Measurements from ENCODE around the gene HPS6. TPM values are rescaled to one million over a fixed set of nuclear protein-coding genes. Genes with fewer than 3 reads are reported as not detected.
A peak's percentile ranks its signal among the peaks of the same experiment; 100 is the strongest.
"Not testable (repeated sequence)": the region's sequence is repeated elsewhere in the genome, so short reads cannot be mapped to it uniquely, and the experiment has no call there.

The HPS6 gene
- total and polyA plus RNA-seq, 2 experiments from 2014 or later = 10.9 to 46.9 TPM

- Histone ChIP-seq H3K79me2 (ENCODE audit: insufficient read depth) (peaks cover 62% of the 10 kb centered on the region), H4K20me1 (ENCODE audit: insufficient read depth) (peaks cover 9% of the 10 kb centered on the region)
These were observed 24.7 kb upstream of the HPS6 start for GRCh38 chr10:102040305-102041050.

GRCh38 chr10:102045292-102045691, 19.9 kb upstream of the HPS6 start:
- no peak for TF ChIP-seq EZH2 (IDR thresholded peaks at IDR 0.05; ENCODE audit: insufficient read depth, poor library complexity, severe bottlenecking)
- no peak for TF ChIP-seq EZH2phosphoT487 (IDR thresholded peaks at IDR 0.05; ENCODE audit: insufficient read depth, low read depth)
- Histone ChIP-seq H3K4me1 (ENCODE audit: insufficient read depth) (peaks cover 9% of the 10 kb centered on the region; the same call in 1 of the 2 replicates), H3K4me3 (no peak overlapping the region), H3K27me3 (replicated peaks; ENCODE audit: insufficient read depth) (no peaks in the 10 kb centered on the region), H2AFZ (no peak overlapping the region), H3K27ac (no peak overlapping the region), H3K9ac (no peak overlapping the region), H3K9me3 (ENCODE audit: low read depth) (no peaks in the 10 kb centered on the region), H4K20me1 (ENCODE audit: insufficient read depth) (peaks cover 12% of the 10 kb centered on the region), H3K36me3 (ENCODE audit: low read depth) (no peaks in the 10 kb centered on the region), H3K79me2 (ENCODE audit: insufficient read depth) (peaks cover 97% of the 10 kb centered on the region), H3K9me2 (ENCODE audit: insufficient read depth) (no peaks in the 10 kb centered on the region), H3F3A (ENCODE audit: insufficient read depth) (no peaks in the 10 kb centered on the region), H3K4me2 (ENCODE audit: unreplicated experiment) (no peak overlapping the region)
- in situ Hi-C loops (cut with MboI) = no loop called here
- WGBS, 2 experiments (ENCODE audit: low coverage in 1 of 2, low lambda C conversion rate in 2 of 2, missing lambda C conversion rate in 2 of 2) = 83 to 85% methylated on average over 3 of the region's 3 CpGs
- no peak for DNase-seq

More at GRCh38 chr10:102040305-102041050, 24.7 kb upstream of the HPS6 start:
- DNase-seq = peak; percentile 20
- Histone ChIP-seq H3K4me1 (ENCODE audit: insufficient read depth) (peaks cover 9% of the 10 kb centered on the region; the same call in 1 of the 2 replicates), H3K27ac (no peak overlapping the region), H3K27me3 (replicated peaks; ENCODE audit: insufficient read depth) (no peaks in the 10 kb centered on the region), H3K9ac (no peak overlapping the region), H3K9me2 (ENCODE audit: insufficient read depth) (no peaks in the 10 kb centered on the region), H3K4me2 (ENCODE audit: unreplicated experiment) (no peak overlapping the region), H3K4me3 (no peak overlapping the region), H3K9me3 (ENCODE audit: low read depth) (no peaks in the 10 kb centered on the region), H3F3A (ENCODE audit: insufficient read depth) (no peaks in the 10 kb centered on the region), H2AFZ (no peak overlapping the region), H3K36me3 (ENCODE audit: low read depth) (no peaks in the 10 kb centered on the region; the same call in 1 of the 2 replicates)
- WGBS, 2 experiments (ENCODE audit: low coverage in 1 of 2, low lambda C conversion rate in 2 of 2, missing lambda C conversion rate in 2 of 2) = 67 to 68% methylated on average over 7 of the region's 7 CpGs
- in situ Hi-C loops (cut with MboI) = no loop called here
- TF ChIP-seq EZH2phosphoT487 (IDR thresholded peaks at IDR 0.05; ENCODE audit: insufficient read depth, low read depth) = no peak
- TF ChIP-seq EZH2 (IDR thresholded peaks at IDR 0.05; ENCODE audit: insufficient read depth, poor library complexity, severe bottlenecking) = no peak

GRCh38 chr10:102046095-102046494, 19.1 kb upstream of the HPS6 start:
- Histone ChIP-seq H3K4me3 (no peak overlapping the region), H3F3A (ENCODE audit: insufficient read depth) (no peaks in the 10 kb centered on the region), H3K27ac (no peak overlapping the region), H3K4me1 (ENCODE audit: insufficient read depth) (peaks cover 9% of the 10 kb centered on the region; the same call in 1 of the 2 replicates), H3K79me2 (ENCODE audit: insufficient read depth) (peaks cover 99% of the 10 kb centered on the region), H2AFZ (no peak overlapping the region), H3K27me3 (replicated peaks; ENCODE audit: insufficient read depth) (no peaks in the 10 kb centered on the region), H3K9me3 (ENCODE audit: low read depth) (no peaks in the 10 kb centered on the region), H3K9ac (no peak overlapping the region), H4K20me1 (ENCODE audit: insufficient read depth) (peaks cover 9% of the 10 kb centered on the region), H3K4me2 (ENCODE audit: unreplicated experiment) (no peak overlapping the region), H3K36me3 (ENCODE audit: low read depth) (no peaks in the 10 kb centered on the region), H3K9me2 (ENCODE audit: insufficient read depth) (no peaks in the 10 kb centered on the region)
- in situ Hi-C loops (cut with MboI) = no loop called here
- WGBS, 2 experiments (ENCODE audit: low coverage in 1 of 2, low lambda C conversion rate in 2 of 2, missing lambda C conversion rate in 2 of 2) = 92 to 94% methylated on average over 2 of the region's 2 CpGs
- TF ChIP-seq EZH2 (IDR thresholded peaks at IDR 0.05; ENCODE audit: insufficient read depth, poor library complexity, severe bottlenecking) = no peak
- no peak for TF ChIP-seq EZH2phosphoT487 (IDR thresholded peaks at IDR 0.05; ENCODE audit: insufficient read depth, low read depth)
- no peak for DNase-seq

GRCh38 chr10:102054881-102055646, 10.1 kb upstream of the HPS6 start:
- in situ Hi-C loops (cut with MboI); H3K27me3 ChIP-seq (replicated peaks; ENCODE audit: insufficient read depth); H3K9me2 ChIP-seq (ENCODE audit: insufficient read depth); H3K9me3 ChIP-seq (ENCODE audit: low read depth); H3K36me3 ChIP-seq (ENCODE audit: low read depth); H4K20me1 ChIP-seq (ENCODE audit: insufficient read depth): not testable (repeated sequence)
- H3K4me1 ChIP-seq (ENCODE audit: insufficient read depth) = peaks cover 19% of the 10 kb centered on the region
- H2AFZ ChIP-seq = peak overlapping the region; percentile 99
- peaks cover 10% of the 10 kb centered on the region for H3F3A ChIP-seq (ENCODE audit: insufficient read depth)
- H3K9ac ChIP-seq = peak overlapping the region; percentile 85
- 69 to 71% methylated on average over 32 to 34 of the region's 34 CpGs for WGBS, 2 experiments (ENCODE audit: low coverage in 1 of 2, low lambda C conversion rate in 2 of 2, missing lambda C conversion rate in 2 of 2)
- peak overlapping the region; percentile 74 for H3K27ac ChIP-seq
- DNase-seq = peak; percentile 62
- peak overlapping the region; percentile 90 for H3K4me3 ChIP-seq
- peak overlapping the region; percentile 86 for H3K4me2 ChIP-seq (ENCODE audit: unreplicated experiment)
- H3K79me2 ChIP-seq (ENCODE audit: insufficient read depth) = peaks cover 57% of the 10 kb centered on the region

Measured in GM23248 (cell line).